DND-41 (cell line): Measurements from ENCODE around the gene RMI1.

Experiments used
- ATAC-seq: fragments of 200-7000 bp; cut with Tn5 transposase; 3 replicates; pipeline ENCODE4 v1.9.1; 2021; ENCODE audit warnings: low read depth; ENCODE audit not compliant: insufficient read depth
- DNase-seq: peaks from one replicate; pipeline ENCODE4 v3.0.0-alpha.2; 2020
- H2AFZ ChIP-seq: 2 replicates; pipeline ENCODE4 v1.6.0; 2012; ENCODE audit warnings: low read depth, low read length
- H3K27ac ChIP-seq: 2 replicates; pipeline ENCODE4 v1.5.1; 2012; ENCODE audit warnings: low read length, inconsistent platforms
- H3K27me3 ChIP-seq: fragments of 200-600 bp; sonication (generic); 2 replicates; pipeline ENCODE4 v1.6.0; 2012; ENCODE audit warnings: low read length, mild to moderate bottlenecking, inconsistent platforms; ENCODE audit not compliant: insufficient read depth, poor library complexity
- H3K36me3 ChIP-seq: 2 replicates; pipeline ENCODE4 v1.5.1; 2012; ENCODE audit warnings: low read length, inconsistent platforms; ENCODE audit not compliant: insufficient read depth
- H3K4me1 ChIP-seq: 2 replicates; pipeline ENCODE4 v1.5.1; 2012; ENCODE audit warnings: mild to moderate bottlenecking, low read length; ENCODE audit not compliant: insufficient read depth
- H3K4me2 ChIP-seq: 2 replicates; pipeline ENCODE4 v1.6.0; 2012; ENCODE audit warnings: mild to moderate bottlenecking, moderate library complexity, low read length, inconsistent platforms; ENCODE audit not compliant: insufficient read depth
- H3K4me3 ChIP-seq, 2 experiments: fragments of 200-600 bp in 1 of 2; shearing (Covaris generic) in 1 of 2; 2 replicates each; pipeline ENCODE4 v1.5.1; 2012 to 2016; ENCODE audit warnings: inconsistent platforms in 2 of 2, low read length in 2 of 2, mild to moderate bottlenecking in 2 of 2, low read depth in 1 of 2, moderate library complexity in 1 of 2
- H3K79me2 ChIP-seq: 2 replicates; pipeline ENCODE4 v1.6.0; 2012; ENCODE audit warnings: low read length, inconsistent platforms; ENCODE audit not compliant: insufficient read depth
- H3K9ac ChIP-seq: 2 replicates; pipeline ENCODE4 v1.6.0; 2012; ENCODE audit warnings: low read depth, mild to moderate bottlenecking, inconsistent platforms, low read length, moderate library complexity
- H3K9me3 ChIP-seq: 2 replicates; pipeline ENCODE4 v1.5.1; 2012; ENCODE audit warnings: low read length, moderate library complexity, mild to moderate bottlenecking, inconsistent platforms; ENCODE audit not compliant: insufficient read depth, severe bottlenecking
- H4K20me1 ChIP-seq: 2 replicates; pipeline ENCODE4 v1.6.0; 2012; ENCODE audit warnings: low read length; ENCODE audit not compliant: insufficient read depth
- EZH2 ChIP-seq: IDR thresholded peaks from 3 replicates; pipeline ENCODE4 v1.6.1; 2012; ENCODE audit warnings: borderline replicate concordance, low read depth, mild to moderate bottlenecking, moderate library complexity, low read length, inconsistent platforms; ENCODE audit not compliant: severe bottlenecking
- TF ChIP-seq, protein P1 (sequence below): IDR thresholded peaks from 2 replicates; pipeline ENCODE4 v1.5.1; 2012; ENCODE audit warnings: borderline replicate concordance, low read length, moderate library complexity, mild to moderate bottlenecking; ENCODE audit not compliant: poor library complexity, severe bottlenecking; ENCODE audit errors: extremely low read depth

Gene RMI1

DNA sequence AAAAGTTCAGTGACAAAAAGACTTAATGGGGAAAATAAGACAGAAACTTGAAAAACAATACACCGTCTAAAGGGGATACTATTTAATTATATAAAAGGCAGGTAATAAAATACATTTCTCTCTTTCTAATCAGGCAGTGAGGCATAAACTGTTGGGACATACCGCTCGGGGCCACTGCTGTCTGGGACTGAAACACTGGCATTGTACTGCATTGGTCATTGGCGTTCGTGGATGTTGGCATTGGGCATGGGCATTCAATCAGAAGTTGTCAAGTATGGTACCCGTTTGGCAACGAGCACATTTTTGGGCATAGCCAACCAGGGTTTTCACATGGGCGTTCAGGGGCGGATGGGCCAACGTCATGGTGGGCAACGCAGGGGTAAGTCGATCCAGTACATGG is 5.3 kb upstream of the RMI1 start:
- no peak overlapping the region for H2AFZ ChIP-seq
- peaks cover 95% of the 10 kb centered on the region for H3K36me3 ChIP-seq
- H3K27ac ChIP-seq: no peak overlapping the region
- H3K27me3 ChIP-seq: no peaks in the 10 kb centered on the region
- H3K9ac ChIP-seq: no peak overlapping the region
- peaks cover 46% of the 10 kb centered on the region for H3K4me1 ChIP-seq
- ATAC-seq: no peak
- TF ChIP-seq EZH2: no peak
- TF ChIP-seq, protein P1, sequence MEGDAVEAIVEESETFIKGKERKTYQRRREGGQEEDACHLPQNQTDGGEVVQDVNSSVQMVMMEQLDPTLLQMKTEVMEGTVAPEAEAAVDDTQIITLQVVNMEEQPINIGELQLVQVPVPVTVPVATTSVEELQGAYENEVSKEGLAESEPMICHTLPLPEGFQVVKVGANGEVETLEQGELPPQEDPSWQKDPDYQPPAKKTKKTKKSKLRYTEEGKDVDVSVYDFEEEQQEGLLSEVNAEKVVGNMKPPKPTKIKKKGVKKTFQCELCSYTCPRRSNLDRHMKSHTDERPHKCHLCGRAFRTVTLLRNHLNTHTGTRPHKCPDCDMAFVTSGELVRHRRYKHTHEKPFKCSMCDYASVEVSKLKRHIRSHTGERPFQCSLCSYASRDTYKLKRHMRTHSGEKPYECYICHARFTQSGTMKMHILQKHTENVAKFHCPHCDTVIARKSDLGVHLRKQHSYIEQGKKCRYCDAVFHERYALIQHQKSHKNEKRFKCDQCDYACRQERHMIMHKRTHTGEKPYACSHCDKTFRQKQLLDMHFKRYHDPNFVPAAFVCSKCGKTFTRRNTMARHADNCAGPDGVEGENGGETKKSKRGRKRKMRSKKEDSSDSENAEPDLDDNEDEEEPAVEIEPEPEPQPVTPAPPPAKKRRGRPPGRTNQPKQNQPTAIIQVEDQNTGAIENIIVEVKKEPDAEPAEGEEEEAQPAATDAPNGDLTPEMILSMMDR: no peak
- H3K4me2 ChIP-seq: peak overlapping the region; percentile 48; the same call in 1 of the 2 replicates
- peaks cover 99% of the 10 kb centered on the region for H3K79me2 ChIP-seq
- peaks cover 85% of the 10 kb centered on the region for H4K20me1 ChIP-seq
- H3K4me3 ChIP-seq: peak overlapping the region in 1 of 2 experiments; percentile 34; a peak in 1 of 4 replicates
- H3K9me3 ChIP-seq: no peaks in the 10 kb centered on the region
- DNase-seq: no peak

DNA sequence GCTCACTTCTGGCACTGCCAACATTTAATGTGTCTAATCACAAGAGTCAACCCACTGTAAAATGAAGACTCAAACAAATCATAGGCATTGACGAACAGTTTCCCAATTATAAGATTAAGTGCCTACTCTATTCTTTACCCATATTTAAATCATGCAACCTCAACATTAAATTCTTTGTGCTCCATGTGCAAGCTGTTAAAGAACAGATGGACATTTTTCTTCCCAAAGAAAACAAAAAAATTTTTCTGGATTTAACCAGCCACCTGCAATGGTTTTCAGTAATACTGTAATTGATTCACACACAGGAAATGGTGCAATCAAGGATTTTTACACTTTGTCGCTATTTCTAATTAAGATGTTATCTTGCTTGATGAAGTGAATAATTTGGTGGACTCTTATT is 4.2 kb upstream of the RMI1 start:
- H3K79me2 ChIP-seq: peaks cover 97% of the 10 kb centered on the region
- no peak overlapping the region for H3K27ac ChIP-seq
- ATAC-seq (no peak), DNase-seq (no peak)
- H3K27me3 ChIP-seq: no peaks in the 10 kb centered on the region
- TF ChIP-seq, protein P1: no peak
- no peak for TF ChIP-seq EZH2
- H3K9me3 ChIP-seq: no peaks in the 10 kb centered on the region
- no peak overlapping the region for H3K9ac ChIP-seq
- H2AFZ ChIP-seq: no peak overlapping the region
- H3K36me3 ChIP-seq: peaks cover 85% of the 10 kb centered on the region
- peaks cover 46% of the 10 kb centered on the region for H3K4me1 ChIP-seq
- peaks cover 76% of the 10 kb centered on the region for H4K20me1 ChIP-seq
- peak overlapping the region in 1 of 2 experiments; percentile 12; a peak in 1 of 4 replicates for H3K4me3 ChIP-seq
- peak overlapping the region; percentile 71; the same call in 1 of the 2 replicates for H3K4me2 ChIP-seq

DNA sequence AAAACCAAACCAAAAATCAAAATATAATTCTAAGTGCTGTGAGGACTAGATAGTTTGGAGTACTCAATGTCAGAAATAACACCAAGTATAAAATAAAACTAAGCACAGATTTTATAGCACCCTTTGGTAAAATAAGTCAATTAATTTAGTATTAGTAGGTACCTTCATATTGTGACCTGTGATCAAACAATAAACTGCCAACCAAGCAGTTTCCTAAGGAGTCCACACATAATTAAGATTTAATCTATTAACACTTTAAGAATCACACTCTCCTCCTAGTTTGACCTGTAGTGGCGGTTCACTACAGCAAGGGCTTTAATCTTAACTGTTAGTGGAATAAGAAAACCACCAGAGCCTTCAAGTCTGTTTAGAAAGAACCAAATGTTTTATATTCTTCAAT is 3.4 kb upstream of the RMI1 start:
- H3K4me3 ChIP-seq: peak overlapping the region in 1 of 2 experiments; percentile 83; a peak in 2 of 4 replicates
- H3K9me3 ChIP-seq: no peaks in the 10 kb centered on the region
- H3K79me2 ChIP-seq: peaks cover 97% of the 10 kb centered on the region
- peak overlapping the region; percentile 71 for H3K4me2 ChIP-seq
- no peaks in the 10 kb centered on the region for H3K27me3 ChIP-seq
- H3K9ac ChIP-seq: peak overlapping the region; percentile 100
- no peak for TF ChIP-seq EZH2
- TF ChIP-seq, protein P1: no peak
- no peak for DNase-seq
- H2AFZ ChIP-seq: no peak overlapping the region
- no peak for ATAC-seq
- peaks cover 76% of the 10 kb centered on the region for H3K36me3 ChIP-seq
- H3K4me1 ChIP-seq: peaks cover 52% of the 10 kb centered on the region
- H4K20me1 ChIP-seq: peaks cover 68% of the 10 kb centered on the region
- H3K27ac ChIP-seq: no peak overlapping the region
